CMK (cell line): ENCODE measurements around the gene TMEM187.

Experiments
- DNase-seq: peaks from one replicate; pipeline ENCODE4 v3.0.0-alpha.2; 2010; ENCODE audit warnings: low read depth

TMEM187 gene

DNA sequence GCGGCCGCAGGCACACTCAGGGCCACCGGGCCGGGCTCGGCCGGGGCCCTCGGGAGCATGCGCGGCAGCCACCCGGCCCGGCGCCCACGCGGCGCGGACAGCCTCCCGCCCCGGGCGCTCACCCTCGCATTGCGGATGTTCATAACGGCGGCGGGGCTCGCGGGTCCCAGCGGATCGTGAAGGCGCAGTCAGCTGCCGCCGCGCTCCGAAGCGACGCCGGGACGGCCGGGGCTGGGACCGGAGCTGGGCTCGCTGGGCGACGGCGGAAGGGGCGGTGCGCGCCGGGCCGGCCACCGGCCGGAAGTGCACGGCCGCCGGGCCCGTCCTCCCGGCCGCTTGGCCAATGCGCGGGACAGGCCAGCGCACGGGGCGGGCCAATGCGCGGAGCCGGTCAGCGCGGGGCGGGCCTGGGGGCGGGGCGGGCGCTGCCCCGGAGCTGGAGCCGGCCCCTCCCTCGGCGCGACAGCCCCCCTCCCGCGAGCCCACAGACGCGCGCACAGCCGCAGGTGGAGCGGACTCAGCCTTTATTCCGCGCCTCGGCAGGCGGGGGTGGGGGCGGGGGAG, 37.7 kb upstream of the TMEM187 start, which contains the start of gene NAA10:
TSS of gene NAA10 (minus strand) at position 276 of the 564 bp plus-strand sequence. CDS start at position 143, 133 bp downstream.
- no peak for DNase-seq

DNA sequence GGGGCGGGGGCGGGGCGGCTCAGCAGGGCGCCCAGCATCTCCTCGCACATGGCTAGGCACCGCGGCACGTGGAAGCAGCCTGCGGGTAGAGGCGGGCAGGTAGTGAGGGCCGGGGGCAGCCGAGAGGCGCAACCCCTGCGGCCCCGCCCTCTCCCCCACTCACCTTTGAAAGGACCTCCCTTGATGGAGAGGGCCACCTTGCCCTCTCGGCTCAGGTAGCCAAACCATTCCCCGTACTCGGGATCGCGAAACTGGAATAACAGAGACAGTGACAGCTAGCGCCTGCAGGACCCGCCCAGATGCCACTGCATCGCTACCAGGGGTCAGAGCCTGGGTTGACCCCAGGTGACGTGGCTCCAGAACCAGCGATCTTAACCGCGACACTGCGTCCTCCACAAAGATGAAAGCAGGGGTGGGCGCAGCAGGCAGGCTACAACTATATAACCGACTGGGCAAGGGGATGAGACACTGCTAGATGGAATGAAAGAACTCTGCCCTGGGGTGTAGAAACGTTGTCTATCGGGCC, 37.2 kb upstream of the TMEM187 start:
- no peak for DNase-seq

DNA sequence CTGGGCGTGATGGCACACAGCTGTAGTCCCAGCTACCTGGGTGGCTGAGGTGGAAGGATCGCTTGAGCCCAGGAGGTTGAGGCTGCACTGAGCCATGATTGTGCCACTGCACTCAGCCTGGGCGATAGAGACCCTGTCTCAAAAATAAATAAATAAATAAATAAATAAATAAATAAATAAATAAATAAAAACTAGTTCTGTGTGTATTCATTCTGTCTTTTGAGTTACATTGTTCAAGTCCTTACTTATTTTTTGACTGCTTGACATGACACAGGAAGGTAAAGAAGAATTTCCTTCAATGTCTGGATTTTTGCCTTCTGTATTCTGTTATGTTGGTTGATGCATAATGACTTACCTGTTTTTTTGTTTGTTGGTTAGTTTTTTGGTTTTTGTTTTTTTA, 35.5 kb upstream of the TMEM187 start:
- DNase-seq, result no peak

DNA sequence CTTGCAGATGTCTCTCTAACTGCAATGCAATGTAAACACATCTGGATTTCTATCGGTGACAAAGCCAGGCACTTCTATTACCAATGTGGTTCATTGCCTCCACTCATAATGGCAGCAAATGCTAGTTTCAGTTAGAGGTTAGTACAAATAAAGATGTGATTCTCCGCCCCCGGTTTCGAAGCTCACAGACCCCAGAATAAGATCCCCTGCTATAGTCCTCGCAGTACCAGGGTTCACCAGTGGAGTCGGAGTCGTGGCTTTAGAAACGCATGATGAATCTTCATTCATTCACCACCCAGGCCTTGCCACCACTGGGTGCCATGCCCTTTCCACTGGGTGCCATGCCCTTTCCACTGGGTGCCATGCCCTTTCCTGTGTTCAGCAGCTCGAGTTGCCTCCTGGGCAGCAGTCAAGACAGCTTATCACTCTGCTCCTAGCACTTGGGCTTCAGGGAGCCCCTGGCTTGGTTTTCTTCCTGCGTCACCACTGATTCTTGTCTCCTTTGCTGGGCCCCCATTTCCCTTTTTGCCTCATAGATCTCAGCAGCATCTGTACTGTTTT, 34.2 kb upstream of the TMEM187 start:
- no peak for DNase-seq

DNA sequence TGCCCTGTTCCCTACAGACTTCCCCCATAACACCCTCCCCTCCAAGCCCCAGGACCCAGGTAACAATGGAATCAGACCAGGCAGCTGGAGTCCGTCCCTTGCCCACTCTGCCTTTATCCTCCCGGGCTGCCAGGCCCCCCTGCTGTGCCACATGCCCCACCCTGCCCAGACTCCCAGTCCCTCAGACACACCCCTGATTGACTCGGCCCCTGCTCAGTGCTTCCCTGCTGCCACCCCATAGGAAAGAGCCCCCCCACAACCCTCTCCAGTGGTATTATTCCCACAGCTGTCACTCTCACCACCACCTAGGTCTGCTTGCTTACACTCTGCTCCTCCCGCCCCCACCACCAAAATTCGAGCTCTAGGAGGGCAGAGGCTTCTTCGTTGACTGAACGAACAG, 33.0 kb upstream of the TMEM187 start:
- DNase-seq, result no peak

DNA sequence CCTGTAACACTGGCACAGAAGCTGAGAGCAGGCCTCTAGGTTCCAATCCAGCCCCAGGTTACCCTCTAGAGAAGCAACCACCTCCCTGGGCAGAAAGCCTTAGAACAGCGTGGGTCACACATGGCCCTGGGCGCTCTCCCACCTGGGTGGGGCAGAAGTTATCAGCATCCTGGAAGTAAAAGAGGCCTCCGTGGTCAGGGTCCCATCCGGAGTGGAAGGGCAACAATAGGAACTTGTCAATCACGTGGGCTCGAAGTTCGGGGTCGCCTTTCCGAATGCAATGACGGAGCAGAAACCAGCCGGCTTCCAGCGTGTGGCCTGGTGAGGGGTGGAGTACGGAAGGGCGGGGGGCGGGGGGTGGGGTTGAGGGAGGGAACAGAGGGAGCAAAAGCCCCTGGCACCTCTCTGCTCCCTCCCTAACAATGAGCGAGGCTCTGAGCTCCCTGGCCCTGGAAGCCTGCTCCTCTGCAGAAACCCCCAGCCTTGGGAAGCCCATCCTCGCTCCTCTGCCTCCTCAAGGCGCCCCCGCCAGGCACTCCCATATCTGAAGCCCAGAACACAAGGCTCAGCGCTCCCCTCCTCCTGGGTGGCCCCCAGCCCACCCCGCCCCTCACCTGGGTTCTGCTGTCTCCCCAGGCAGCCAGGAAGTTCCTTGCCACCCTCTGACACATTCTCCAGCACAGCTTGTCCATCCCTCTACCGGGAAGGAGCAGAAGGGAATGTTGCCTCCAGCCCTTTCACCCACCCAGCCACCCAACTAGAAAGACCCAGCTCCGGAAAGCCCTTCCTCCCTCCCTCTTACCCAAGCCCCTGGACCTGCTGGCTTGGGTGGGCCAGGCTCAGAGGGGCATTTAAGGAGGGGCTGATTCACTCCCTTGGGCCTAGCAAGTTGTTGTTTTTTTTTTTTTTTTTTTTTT, 31.0 kb upstream of the TMEM187 start:
- peak; percentile 81 for DNase-seq

DNA sequence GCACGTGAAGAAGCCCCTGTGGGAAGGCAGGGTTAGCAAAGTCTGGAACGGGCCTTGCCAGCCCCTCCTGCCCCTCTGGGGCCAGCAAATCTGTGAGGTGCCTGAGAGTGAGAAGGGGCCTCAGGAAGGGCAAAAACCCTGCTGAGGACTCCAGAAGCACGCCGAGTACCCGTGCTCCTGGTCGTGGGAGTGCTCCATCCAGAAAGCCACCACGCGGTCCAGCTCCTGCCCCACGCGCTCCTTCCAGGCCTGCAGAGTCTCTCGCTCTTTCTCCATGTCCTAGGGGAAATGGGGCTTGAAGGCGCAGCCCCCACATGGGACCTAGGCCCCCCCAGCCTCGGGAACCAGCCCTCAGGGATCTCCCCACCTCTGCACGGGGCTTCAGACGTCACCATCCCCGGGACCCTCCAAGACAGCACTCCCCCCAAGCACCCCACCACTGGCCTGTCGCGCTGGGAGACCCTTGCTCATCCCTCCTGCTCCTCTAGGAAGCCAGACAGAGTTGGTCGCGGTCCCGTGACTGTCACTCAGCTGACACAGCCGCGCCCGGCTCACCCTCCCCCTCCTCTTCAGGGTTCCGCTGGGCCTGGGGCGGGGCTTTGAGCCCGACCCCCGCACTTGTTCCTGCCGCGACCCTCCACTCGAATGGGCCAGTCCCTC, 28.3 kb upstream of the TMEM187 start, which contains the start of gene RENBP:
TSS of gene RENBP (minus strand) at position 504 of the 660 bp plus-strand sequence. CDS start at position 471, 33 bp downstream.
- DNase-seq, result no peak

DNA sequence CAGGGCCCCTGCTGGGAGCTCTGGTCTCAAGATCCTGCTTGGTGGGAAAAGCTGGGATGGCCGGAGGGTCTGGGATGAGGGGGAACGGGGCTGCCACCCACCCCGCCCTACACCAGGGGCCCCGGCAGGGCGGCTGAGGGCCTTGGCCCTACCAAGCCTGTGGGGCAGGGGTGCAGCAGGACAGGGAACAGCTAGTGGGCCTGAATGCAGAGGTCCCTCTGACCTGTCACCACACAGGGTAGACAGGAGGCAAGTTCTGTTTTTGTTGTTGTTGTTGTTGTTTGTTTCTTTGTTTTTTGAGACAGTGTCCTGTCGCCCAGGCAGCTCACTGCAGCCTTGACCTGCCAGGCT, 27.8 kb upstream of the TMEM187 start:
- no peak for DNase-seq

DNA sequence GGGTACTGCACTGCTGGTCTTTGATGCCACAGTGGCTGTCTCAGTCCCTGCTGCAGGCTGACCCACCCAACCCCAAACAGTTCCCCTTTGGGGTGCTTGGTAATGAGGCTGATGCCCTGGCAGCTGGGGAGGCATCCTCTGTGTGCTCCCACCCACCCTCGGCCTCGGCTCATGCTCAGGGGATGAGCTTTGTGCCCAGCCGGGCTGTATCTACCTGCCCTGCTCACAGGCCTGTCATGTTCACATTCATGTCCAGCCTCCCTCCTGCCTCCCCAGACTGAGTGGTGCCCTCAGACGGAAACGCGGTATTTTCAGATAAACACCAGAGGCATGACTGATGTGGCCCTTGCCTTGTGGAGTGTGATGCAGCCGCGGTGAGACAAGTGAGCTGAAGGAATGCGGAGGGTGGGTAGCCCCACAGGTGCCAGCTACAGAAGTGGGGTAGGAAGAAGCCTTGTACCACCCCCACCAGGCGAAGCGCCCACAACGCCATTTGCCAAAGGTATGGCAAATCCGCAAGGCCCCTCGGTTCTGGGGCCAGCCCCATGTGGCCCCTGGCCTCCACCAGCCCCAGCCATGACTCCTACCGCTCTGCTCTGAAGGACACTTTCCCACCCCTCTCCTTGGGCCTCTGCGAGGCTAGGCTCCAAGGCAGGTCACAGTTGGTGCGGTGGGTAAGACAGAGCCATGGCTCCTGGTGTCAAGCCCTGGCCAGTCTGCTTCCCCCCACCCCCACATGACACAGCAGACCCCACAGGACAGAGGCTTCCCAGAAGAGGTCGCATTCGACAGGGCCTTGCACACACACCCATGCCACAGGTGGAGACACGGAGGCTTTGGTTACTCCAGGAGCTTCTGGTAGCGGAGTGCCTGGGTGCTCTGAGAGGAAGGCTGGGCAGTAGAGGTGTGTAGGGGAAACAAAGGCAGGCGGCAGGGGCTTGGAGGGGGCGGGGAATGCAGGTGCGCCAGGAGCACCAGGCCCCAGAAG, 26.3 kb upstream of the TMEM187 start:
- DNase-seq, result no peak

DNA sequence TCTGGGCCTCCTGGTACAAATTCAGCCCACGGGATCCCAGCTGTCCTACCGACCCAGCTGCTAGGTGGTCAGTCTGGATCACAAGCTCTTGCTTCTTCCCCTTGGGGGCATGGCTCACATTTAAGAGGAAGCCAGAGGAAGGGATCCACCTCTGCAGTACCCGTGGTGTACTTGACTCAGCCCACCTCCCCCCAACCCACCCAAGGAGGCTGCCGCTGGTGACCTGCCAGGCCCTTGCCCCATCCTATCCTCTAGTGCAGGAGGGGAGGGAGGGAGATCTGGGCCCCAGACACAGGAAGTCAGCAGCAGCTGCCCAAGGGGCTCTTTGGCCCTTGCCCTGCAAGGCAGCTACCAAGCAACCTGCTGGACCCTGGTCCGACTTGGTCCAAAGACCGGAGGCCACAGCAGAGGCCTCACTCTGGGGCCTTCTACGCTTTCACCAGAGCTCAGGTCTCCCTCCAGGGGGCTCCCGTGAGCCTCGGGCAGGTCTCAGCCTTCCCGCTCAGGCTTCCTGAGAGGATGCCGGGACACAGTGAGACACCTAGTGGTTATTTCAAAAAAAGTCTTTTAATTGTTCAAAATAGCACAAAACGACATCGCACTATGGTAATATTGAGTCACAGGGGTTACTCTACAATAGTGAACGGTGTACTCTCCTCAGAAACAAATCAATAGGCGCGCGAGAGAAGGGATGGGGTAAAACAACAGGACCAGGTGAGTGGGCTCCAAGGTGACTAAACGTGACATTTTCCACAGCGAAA, 25.4 kb upstream of the TMEM187 start:
- DNase-seq, result no peak

DNA sequence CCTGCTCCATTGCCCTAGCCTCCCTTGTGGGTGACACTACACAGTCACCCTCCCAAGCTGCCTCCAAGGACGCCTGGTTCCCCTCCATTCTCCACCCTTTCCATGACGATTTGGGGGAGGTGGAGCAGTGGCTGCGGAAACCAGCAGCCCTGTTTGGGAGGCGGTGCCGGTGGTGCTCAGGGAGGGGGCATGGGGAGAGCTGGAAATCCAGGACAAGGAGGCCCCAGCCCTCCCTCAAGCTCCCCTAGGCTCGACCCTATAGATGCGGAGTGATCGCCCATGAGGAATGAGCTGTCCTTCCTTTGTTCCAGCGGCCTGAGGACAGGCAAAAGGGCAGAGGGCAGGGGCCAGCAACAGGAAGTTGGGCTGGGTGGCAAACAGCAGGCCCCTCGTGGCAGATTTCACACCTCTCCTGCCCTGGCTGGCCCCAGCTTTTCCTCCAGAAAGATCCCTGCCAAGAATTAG, 24.5 kb upstream of the TMEM187 start:
- DNase-seq, result no peak

DNA sequence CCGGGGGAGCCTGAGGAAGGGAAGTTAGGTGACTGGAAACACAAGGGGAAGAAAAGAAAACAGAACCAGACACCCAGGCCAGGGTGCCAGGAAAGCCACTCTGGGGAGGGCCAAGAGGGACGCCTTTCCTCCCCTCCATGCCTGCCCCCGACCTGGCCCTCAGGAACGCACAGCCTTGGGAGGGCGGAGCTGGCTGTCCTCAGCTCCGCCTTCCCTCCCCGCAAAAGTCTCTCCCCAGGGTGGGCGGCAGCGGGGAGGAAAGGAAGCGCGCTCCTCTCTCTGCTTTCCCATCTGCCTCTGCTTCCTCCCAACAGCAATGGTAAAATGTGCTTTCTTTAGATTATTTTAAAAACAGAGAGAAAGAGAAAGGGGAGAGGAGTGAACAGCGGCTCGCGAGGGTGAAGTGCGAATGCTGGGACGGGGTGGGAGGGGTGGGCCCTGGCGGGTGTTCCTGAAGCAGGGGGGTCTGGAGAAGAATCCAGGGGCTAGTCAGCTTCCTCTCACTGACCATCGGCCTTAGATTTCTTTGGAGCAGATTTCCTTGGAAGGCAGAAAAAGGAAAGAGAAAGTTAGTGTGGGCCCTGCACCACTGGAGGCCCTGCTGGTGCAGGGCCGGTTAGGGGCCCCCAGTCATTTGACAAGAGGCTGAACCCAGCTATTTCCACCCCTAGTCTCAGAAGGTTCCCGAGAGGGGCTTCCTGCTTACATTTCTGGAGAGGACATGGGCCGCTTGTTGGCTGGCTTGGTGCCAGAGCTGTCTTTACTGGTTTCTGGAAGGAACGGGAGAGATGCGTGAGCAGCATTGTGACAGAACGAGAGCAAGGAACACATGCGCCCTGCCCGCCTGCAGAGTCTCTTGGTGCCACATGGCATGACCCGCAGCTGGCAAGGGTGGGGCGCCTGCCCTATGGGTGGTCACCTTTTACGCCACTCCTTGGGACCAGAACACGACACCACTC, 23.4 kb upstream of the TMEM187 start:
- DNase-seq, result no peak

DNA sequence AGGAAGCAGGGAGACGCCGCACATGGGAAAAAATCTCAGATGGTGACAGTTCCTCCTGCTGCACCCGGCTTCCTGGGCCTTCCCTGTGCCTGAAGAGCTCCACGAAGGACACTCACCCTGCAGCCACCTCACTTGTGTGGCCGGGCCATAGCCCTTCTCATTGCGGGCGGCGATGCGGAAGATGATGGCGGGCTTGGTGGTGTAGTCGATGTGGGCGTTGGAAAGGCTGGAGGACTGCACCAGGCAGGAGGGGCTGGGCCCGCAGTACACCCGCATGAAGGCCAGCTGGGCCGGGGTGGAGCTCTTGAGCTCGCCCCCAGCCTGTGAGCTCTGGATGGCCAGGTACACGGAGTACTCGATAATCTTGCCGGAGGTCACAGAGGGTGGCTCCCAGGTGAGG, 22.4 kb upstream of the TMEM187 start:
- DNase-seq, result no peak

DNA sequence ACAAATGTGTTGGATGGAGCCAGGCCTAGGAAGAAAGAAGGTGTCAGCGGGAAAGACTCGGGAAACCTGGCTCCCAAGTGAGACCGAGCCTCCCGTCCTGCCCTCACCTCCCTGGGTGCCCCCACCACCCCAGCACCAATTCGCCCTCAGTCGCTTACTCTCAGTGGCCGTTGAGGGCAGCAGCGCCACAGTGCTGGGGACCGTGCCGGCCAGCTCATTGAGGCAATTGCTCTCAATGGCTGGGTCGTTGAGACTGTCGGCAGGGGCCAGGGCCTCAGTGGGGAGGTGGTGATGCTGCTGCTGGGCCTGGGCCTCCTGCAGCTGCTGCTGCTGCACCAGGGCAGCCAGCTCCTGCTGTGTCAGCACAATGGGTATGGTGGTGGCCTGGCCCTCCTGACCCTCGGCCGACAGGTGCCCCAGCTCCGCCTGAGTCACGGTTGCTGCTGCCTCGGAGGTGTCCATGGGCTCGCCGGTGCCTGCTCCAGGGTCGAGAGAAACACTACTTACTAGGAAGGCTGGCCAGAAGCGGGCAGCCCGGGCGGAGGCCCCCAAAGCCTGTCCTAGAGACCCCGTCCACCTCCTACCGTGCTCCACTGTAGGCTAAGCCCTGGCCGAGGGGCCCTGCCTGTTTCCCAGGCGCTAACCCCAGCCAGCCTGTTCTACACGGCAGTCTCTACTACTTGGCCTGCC, 20.7 kb upstream of the TMEM187 start:
- no peak for DNase-seq

DNA sequence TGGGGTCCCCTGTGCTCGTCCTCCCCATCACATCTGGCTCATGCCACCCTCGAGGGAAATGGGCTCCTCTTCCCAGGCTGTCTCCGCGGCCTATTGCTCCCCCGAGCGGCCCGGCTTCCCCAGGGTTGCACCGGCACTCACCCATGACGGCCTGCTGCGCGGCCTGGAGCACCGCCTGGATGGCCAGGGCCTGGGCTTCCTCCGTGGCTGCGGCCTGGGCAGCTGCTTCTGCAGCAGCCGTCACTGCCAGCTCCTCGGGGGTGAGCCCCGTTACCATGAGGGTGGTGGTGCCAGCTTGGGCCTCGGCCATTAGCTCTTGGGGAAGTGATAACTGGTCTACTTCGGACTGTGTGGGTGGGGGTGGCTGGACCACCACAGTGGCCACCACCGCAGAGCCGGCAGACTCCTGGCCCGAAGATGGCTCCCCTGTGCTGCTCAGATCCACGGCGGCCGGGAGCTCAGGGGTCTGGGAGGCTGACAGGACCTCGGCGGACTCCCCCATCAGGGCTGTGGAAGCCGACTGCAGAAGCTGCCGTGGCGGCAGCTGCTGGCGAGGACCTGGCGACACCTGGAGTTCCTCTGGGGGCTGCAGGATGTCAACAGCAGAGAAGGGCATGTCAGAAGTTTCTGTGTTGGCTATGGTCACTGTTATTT, 20.1 kb upstream of the TMEM187 start:
- no peak for DNase-seq

DNA sequence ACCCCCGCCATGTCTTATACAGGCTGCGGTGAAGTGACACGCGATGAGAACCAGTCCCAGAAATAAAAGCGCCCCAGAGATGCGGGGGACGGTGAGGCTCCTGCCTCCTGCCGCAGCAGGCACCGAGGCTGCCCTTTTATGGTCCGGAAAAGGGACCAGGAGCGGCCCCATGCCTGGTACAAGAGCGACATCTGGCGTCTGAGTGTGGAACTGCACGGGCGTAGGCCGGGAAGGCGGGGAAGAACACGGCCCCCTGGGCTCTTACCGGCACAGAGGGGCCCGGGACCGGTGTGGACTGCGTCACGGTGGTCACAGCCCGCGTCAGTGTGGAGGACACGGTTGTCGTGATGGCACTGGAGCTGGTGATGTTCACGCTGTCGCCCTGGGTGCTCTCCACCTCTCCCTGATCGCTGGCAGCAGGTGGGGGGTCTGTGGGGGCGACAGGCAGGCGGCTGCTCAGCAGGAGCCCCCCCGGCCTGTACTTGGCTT, 19.2 kb upstream of the TMEM187 start:
- DNase-seq, result no peak

DNA sequence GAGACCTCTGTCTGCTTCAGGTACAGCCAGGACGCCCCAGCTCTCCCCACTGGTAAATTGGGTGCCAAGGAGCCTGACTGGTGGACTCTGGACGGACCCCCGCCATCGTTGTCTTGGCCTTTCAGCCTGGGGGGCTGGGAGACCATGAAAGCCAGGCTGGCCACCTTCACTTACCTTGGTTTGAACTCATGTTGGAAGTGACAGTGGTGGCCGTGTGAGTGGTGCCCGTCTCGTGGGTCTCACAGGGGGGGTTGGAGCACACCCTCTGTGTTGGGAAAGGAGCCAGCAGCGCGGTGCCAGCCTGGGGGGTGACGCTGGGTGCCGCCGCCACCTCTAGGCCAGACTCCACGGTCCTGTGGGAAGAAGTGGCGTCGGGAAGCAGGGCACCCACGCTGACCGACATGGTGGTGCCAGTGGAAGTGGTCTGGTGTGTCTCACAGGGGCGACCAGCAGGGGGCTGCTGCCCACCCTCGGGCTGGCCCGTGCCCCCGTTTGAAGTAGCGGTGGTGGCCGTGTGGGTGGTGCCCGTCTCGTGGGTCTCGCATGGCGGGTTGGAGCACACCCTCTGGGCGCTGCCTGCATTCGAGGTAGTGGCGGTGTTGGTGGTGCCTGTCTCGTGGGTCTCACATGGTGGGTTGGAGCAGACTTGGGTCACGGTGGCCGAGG, 18.5 kb upstream of the TMEM187 start:
- DNase-seq, result no peak
